ENCODE data around the gene MRTFA.
"Not testable (repeated sequence)": the region's sequence is repeated elsewhere in the genome, so short reads cannot be mapped to it uniquely, and the experiment has no call there.

MRTFA gene

DNA sequence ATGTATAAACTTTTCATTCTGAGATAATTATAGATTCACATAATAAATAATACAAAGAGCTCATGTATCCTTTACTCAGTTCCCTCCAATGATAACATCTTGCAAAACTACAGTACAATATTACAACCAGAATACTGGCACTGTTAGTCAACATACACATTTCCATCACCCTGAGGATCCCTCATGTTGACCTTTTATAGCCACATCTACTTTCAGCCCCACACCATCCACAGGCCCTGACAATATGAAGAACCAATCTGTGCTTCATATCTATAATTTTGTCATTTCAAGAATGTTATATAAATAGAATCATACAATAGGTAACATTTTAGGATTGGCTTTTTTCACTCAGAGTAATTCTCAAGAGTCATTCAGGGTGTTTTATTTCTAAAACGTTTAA is 115.5 kb downstream of the MRTFA start:
- no peak for DNase-seq (ENCODE audit: low spot score)

DNA sequence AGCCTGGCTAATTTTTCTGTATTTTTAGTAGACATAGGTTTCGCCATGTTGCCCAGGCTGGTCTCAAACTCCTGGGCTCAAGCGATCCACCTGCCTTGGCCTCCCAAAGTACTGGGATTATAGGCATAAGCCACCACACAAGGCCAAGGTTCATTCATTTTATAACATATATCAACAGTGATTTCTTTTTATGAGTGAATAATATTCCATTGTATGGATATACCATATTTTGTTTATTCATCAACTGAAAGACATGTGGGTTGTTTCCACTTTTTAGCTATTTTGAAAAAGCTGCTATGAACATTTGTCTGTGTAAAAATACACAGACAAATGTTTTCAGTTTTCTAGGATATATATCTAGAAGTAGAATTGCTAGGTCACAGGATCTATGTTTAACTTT is 116.0 kb downstream of the MRTFA start:
- DNase-seq (ENCODE audit: low spot score): no peak

GRCh38 chr22:40519948-40520331 is 116.6 kb downstream of the MRTFA start:
- DNase-seq (ENCODE audit: low spot score): no peak

GRCh38 chr22:40519284-40519947 is 117.1 kb downstream of the MRTFA start:
- DNase-seq (ENCODE audit: low spot score): no peak

GRCh38 chr22:40518840-40519239 is 117.7 kb downstream of the MRTFA start:
- DNase-seq (ENCODE audit: low spot score): no peak

DNA sequence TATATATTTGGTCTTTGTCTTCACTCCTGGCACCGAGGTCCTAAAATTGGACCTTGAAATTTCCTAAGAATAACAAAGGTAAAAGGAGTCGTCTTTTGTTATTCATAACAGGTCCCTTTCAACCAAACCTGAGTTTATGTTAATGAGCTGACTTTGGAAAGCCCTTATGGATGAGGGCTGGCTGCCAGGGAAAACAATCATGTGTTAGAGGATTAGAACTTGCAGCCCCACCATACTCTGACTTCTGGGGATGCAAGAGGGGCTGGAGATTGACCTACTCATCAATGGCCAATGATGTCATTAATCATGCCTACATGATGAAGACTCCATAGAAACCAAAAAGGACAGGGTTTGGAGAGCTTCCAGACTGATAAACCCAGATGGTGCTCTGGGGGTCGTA is 118.9 kb downstream of the MRTFA start:
- DNase-seq (ENCODE audit: low spot score): no peak

DNA sequence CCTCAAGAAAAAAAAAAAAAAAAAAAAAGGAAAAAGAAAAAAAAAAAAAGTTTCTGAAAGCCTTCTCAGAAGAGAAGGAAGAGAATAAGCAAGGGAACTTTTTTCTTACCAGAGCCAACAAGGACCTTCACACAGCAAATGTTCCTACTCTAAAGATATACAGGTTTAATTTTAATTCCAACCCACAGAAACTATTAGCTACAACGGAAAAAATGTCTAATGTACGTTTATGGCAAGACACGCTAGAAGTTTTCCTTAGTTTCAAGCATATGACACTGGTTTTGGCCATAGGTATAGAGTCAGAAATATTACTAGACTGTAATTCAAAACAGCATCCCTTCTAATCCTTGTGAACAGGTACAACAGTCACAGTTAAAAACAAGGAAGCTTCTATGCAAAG is 120.1 kb downstream of the MRTFA start:
- no peak for DNase-seq (ENCODE audit: low spot score)

DNA sequence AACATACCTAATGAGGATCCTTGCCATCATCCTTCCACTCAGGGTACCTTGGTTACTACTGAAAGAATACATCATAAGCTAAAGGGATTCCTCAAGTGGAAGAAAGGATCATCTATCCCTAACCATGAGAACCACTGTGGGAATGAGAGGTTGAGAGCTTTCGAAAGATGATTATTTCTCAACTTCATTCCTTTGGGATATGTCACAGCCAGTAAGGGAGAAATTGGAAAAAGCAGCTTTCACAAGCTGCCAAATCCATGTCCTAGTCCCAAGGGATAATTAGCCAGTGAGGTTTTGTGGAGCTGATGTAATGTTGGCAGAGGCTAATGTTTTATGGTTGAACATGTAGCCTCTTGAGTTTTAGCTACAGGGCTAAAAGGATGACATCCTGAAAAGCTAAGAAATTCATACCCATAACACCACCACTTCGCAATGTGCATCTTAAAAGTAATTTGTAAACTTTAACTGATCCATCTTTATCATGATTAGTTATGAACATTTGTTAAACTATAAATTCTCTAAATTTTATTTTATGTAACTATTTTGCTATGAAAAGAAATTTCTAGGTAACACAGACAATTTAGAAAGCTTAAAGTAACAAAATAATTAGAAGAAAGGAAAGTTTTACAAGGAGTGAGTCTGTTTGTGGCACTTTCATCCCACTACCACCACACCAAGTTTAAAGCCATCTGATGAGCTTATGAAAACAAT is 123.9 kb downstream of the MRTFA start:
- no peak for DNase-seq (ENCODE audit: low spot score)

GRCh38 chr22:40511604-40512003 is 124.9 kb downstream of the MRTFA start:
- no peak for DNase-seq (ENCODE audit: low spot score)

GRCh38 chr22:40510631-40511364 is 125.7 kb downstream of the MRTFA start:
- DNase-seq (ENCODE audit: low spot score): no peak

DNA sequence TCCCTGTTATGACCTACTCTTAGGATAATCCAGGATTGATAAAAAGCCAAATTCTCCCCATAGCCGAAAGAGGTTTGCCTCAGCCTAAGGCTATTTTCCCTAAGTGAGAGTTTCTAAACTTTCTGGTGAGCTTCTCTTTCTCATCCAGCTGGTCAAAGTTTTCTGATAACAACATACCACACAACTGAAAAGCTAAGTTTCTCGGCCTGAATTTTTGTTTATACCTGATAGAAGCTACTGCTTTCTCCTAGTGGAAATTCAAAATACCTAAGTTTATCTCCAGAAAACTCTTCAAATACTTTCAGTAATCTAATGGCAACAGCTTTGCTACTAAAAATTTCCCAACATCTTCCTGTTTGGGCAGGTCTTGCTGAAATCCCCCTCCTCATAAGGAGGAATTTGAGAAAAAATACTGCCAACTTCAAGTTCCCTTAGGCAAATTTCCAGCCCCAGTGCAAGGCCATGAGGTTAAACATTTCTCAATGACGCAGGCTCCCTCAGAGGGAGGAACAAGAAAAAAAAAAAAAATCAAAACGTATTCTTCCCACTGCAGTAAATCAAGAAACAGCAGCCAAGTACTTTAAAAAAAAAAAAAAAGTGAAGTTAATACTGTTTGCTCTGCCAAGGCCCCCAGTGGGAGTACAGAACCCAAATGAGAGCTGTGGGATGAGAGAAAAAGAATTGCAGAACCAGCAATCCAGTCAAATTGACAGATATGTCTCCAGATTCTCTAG is 127.0 kb downstream of the MRTFA start:
- no peak for DNase-seq (ENCODE audit: low spot score)

DNA sequence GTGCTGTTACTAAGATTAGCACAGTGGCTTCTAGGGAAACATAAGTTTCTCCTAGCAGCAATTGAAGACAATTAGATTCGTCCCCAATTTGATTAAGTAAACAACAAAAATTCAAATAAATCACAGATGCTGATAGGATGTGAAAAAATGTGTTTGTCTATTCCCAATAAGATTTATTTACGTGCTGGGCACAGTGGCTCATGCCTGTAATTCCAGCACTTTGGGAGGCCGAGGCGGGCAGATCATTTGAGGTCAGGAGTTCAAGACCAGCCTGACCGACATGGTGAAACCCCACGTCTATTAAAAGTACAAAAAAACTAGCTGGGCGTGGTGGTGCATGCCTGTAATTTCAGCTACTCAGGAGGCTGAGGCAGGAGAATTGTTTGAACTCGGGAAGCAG is 128.5 kb downstream of the MRTFA start:
- not testable (repeated sequence) for DNase-seq (ENCODE audit: low spot score)

DNA sequence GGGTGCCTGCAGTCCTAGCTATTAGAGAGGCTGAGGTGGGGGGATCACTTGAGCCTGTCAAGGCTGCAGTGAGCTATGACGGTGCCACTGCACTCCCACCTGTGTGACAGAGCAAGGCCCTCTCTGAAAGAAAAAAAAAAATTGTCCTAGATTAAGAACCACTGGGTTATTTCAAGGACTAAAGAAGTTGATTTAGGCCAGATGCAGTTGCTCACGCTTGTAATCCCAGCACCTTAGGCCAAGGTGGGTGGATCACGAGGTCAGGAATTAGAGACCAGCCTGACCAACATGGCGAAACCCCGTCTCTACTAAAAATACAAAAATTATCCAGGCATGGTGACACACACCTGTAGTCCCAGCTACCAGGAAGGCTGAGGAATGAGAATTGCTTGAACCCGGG is 129.0 kb downstream of the MRTFA start:
- no peak for DNase-seq (ENCODE audit: low spot score)

- no peak for DNase-seq (ENCODE audit: low spot score)
These were observed 129.8 kb downstream of the MRTFA start for GRCh38 chr22:40506762-40507161.

DNA sequence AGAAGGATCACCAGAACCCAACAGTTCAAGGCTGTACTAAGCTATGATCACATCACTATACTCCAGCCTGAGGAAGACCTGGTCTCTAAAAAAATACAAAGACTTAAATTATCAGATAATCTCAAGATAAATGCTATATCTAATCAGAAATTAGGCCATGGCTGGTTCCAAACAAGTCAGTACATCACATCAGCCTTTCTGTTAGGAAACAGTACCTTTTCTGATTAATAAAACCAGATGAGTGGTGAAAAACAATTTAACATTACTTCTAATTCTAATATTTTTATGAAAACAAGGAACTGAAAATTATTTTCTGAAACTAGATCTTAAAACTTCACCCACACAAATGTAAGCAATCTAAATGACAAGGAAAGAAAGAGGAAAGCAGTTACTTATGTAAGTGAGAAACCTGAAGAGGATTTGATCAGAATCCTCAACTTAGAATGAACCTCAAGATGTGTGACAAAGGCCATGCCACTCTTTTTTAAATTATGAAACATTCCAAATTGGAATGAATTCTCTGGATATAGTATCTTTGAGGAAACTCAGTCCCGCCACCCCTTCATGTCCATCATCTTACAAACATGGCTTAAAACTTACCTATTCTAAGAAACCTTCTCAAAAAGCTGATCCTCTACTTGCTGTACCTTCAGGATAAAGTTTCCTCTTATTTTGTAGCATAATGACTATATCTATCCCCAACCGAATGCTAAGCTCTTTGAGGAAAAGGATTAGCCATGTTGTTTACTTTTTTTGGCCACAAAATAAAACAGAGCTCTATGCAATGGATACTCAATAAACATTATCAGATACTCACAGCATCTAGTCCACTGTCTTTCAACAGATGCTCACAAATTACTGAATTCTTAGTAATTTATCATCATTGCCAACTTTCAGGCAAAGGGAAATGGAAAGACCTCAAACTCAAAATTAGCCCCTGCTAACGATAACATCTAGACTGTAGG is 132.0 kb downstream of the MRTFA start:
- no peak for DNase-seq (ENCODE audit: low spot score)

GRCh38 chr22:40502919-40503318 is 133.6 kb downstream of the MRTFA start:
- no peak for DNase-seq (ENCODE audit: low spot score)

DNA sequence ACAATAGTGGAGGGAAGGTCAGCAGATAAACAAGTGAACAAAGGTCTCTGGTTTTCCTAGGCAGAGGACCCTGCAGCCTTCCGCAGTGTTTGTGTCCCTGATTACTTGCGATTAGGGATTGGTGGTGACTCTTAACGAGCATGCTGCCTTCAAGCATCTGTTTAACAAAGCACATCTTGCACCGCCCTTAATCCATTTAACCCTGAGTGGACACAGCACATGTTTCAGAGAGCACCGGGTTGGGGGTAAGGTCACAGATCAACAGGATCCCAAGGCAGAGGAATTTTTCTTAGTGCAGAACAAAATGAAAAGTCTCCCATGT is 136.1 kb downstream of the MRTFA start:
- DNase-seq (ENCODE audit: low spot score): not testable (repeated sequence)

GRCh38 chr22:40499209-40499623 is 137.3 kb downstream of the MRTFA start:
- no peak for DNase-seq (ENCODE audit: low spot score)

GRCh38 chr22:40498420-40499208 is 137.9 kb downstream of the MRTFA start:
- DNase-seq (ENCODE audit: low spot score): no peak

- DNase-seq (ENCODE audit: low spot score): no peak
These were observed 143.1 kb downstream of the MRTFA start for GRCh38 chr22:40493441-40493840.
